MCF 10A (cell line): ENCODE data around the gene CPNE7. TPM values are rescaled to one million over a fixed set of nuclear protein-coding genes. Genes with fewer than 3 reads are reported as not detected.

Source experiments
- BruUV-seq: library from RNA; stranded (reverse); fragments of 400-500 nt; replicated peaks from 2 replicates; lab custom pipeline; 2021; lab: Mats Ljungman, UMichigan
- CTCF ChIA-PET: fragments of 300-600 bp; sonication (Branson Sonifier 250); formaldehyde crosslinking; extraction: SDS; loops from one replicate; lab custom pipeline; 2021; ENCODE audit warnings: antibody characterized with exemption, inconsistent platforms; lab: Yijun Ruan, JAX
- POLR2A ChIA-PET: fragments of 300-600, 350-650 bp; sonication (Branson Sonifier 250); formaldehyde crosslinking; extraction: SDS; loops from one replicate; lab custom pipeline; 2020; ENCODE audit warnings: antibody characterized with exemption, inconsistent platforms; lab: Yijun Ruan, JAX
- DNase-seq: peaks from one replicate; pipeline ENCODE4 v3.0.0-alpha.2; 2018; ENCODE audit not compliant: unreplicated experiment
- H3K27ac Mint-ChIP-seq: one replicate; pipeline ENCODE4 v1.8.0; 2022; ENCODE audit warnings: mild to moderate bottlenecking, low read depth, mixed read lengths; ENCODE audit not compliant: unreplicated experiment
- H3K27me3 Mint-ChIP-seq: one replicate; pipeline ENCODE4 v1.8.0; 2022; ENCODE audit warnings: mixed read lengths; ENCODE audit not compliant: insufficient read depth, unreplicated experiment
- H3K36me3 Mint-ChIP-seq: one replicate; pipeline ENCODE4 v1.8.0; 2022; ENCODE audit warnings: mild to moderate bottlenecking, moderate library complexity, mixed read lengths; ENCODE audit not compliant: insufficient read depth, unreplicated experiment
- H3K4me1 Mint-ChIP-seq: one replicate; pipeline ENCODE4 v1.8.0; 2022; ENCODE audit warnings: mixed read lengths; ENCODE audit not compliant: insufficient read depth, unreplicated experiment
- H3K4me3 Mint-ChIP-seq: one replicate; pipeline ENCODE4 v1.8.0; 2022; ENCODE audit warnings: mild to moderate bottlenecking, moderate library complexity, mixed read lengths; ENCODE audit not compliant: unreplicated experiment
- H3K9me3 Mint-ChIP-seq: one replicate; pipeline ENCODE4 v1.8.0; 2022; ENCODE audit warnings: mixed read lengths; ENCODE audit not compliant: unreplicated experiment
- CTCF ChIP-seq: fragments of 200-600 bp; IDR thresholded peaks from one replicate; pipeline ENCODE4 v1.8.0; 2022; ENCODE audit warnings: antibody characterized with exemption, mild to moderate bottlenecking; ENCODE audit not compliant: unreplicated experiment
- intact Hi-C: fragments of 100-400 bp; cut with micrococcal nuclease; formaldehyde crosslinking; loops from 2 replicates; pipeline ENCODE4 v1.14.1; 2022
- total RNA-seq: library from RNA; stranded (reverse); gene quantifications from 2 replicates; pipeline ENCODE4 v1.2.3, GENCODE V29; 2022

The CPNE7 gene
- total RNA-seq, 1 experiment from 2014 or later: 86.8 TPM

GRCh38 chr16:89561142-89561883, 14.2 kb upstream of the CPNE7 start:
- peaks cover 25% of the 10 kb centered on the region for H3K4me1 Mint-ChIP-seq
- H3K9me3 Mint-ChIP-seq: no peaks in the 10 kb centered on the region
- peak overlapping the region; percentile 61 for H3K27ac Mint-ChIP-seq
- CTCF ChIA-PET: no interaction called here
- no peak for TF ChIP-seq CTCF
- POLR2A ChIA-PET: interaction anchor here (0.9 to 2.3 kb wide), 11 partner anchors 15 to 249 kb away, joined by 3 to 11 read pairs (median 4); partner anchors contain the start of genes CPNE7 and SPG7
- DNase-seq: no peak
- intact Hi-C loops: no loop called here
- H3K4me3 Mint-ChIP-seq: peak overlapping the region; percentile 91
- peaks cover 66% of the 10 kb centered on the region for H3K36me3 Mint-ChIP-seq
- H3K27me3 Mint-ChIP-seq: no peaks in the 10 kb centered on the region
- no TSS peak for BruUV-seq

- ChIA-PET CTCF (no interaction called here), POLR2A (interaction anchor here (0.7 to 2.3 kb wide), 12 partner anchors 14 to 250 kb away, joined by 3 to 11 read pairs (median 4); partner anchors contain the start of genes CPNE7 and SPG7)
- intact Hi-C loops: no loop called here
Observed at GRCh38 chr16:89561884-89562599, 13.5 kb upstream of the CPNE7 start.

GRCh38 chr16:89562939-89563338, 12.6 kb upstream of the CPNE7 start:
- TF ChIP-seq CTCF: no peak
- no peak overlapping the region for H3K27ac Mint-ChIP-seq
- H3K36me3 Mint-ChIP-seq: peaks cover 64% of the 10 kb centered on the region
- no peak for DNase-seq
- peaks cover 25% of the 10 kb centered on the region for H3K4me1 Mint-ChIP-seq
- ChIA-PET POLR2A (interaction anchor here (0.7 to 2.3 kb wide), 4 partner anchors 18 to 73 kb away, joined by 3 to 11 read pairs (median 6); no protein-coding TSS in a partner anchor), CTCF (no interaction called here)
- no TSS peak for BruUV-seq
- H3K4me3 Mint-ChIP-seq: peak overlapping the region; percentile 91
- intact Hi-C loops: no loop called here
- no peaks in the 10 kb centered on the region for H3K9me3 Mint-ChIP-seq
- H3K27me3 Mint-ChIP-seq: no peaks in the 10 kb centered on the region

More at GRCh38 chr16:89561884-89562599, 13.5 kb upstream of the CPNE7 start:
- Mint-ChIP-seq H3K4me3 (peak overlapping the region; percentile 91), H3K4me1 (peaks cover 25% of the 10 kb centered on the region), H3K27me3 (no peaks in the 10 kb centered on the region), H3K27ac (peak overlapping the region; percentile 61), H3K9me3 (no peaks in the 10 kb centered on the region), H3K36me3 (peaks cover 64% of the 10 kb centered on the region)
- no TSS peak for BruUV-seq
- peak; percentile 47 for DNase-seq
- no peak for TF ChIP-seq CTCF
